RWPE2 (cell line): ENCODE results near the gene TMEM145.
"Not testable (repeated sequence)": the region's sequence is repeated elsewhere in the genome, so short reads cannot be mapped to it uniquely, and the experiment has no call there.

ENCODE experiments used
- ATAC-seq: fragments of 200-7000 bp; cut with Tn5 transposase; 3 replicates; pipeline ENCODE4 v1.9.1; 2021; ENCODE audit warnings: low read depth
- DNase-seq: peaks from one replicate; pipeline ENCODE4 v3.0.0-alpha.2; 2020; ENCODE audit warnings: low spot score
- H3K27ac ChIP-seq: fragments of 450-650 bp; 2 replicates; pipeline ENCODE4 v1.5.1; 2017; ENCODE audit warnings: mild to moderate bottlenecking; ENCODE audit not compliant: poor library complexity, severe bottlenecking
- H3K27me3 ChIP-seq: fragments of 250-450 bp; sonication (Bioruptor Pico); 2 replicates; pipeline ENCODE4 v1.5.1; 2021; ENCODE audit warnings: mild to moderate bottlenecking, moderate library complexity; ENCODE audit not compliant: insufficient read depth, poor library complexity, severe bottlenecking
- H3K36me3 ChIP-seq: fragments of 250-450 bp; sonication (Bioruptor Pico); 2 replicates; pipeline ENCODE4 v1.5.1; 2020; ENCODE audit warnings: low read depth, mild to moderate bottlenecking, moderate library complexity
- H3K4me1 ChIP-seq: fragments of 250-450 bp; sonication (Bioruptor Pico); 2 replicates; pipeline ENCODE4 v1.5.1; 2021; ENCODE audit warnings: mild to moderate bottlenecking, moderate library complexity; ENCODE audit not compliant: insufficient read depth, poor library complexity, severe bottlenecking
- H3K4me3 ChIP-seq: fragments of 250-450 bp; sonication (Bioruptor Pico); 2 replicates; pipeline ENCODE4 v1.5.1; 2021; ENCODE audit warnings: mild to moderate bottlenecking, moderate library complexity; ENCODE audit not compliant: severe bottlenecking
- H3K9me3 ChIP-seq: fragments of 250-450 bp; sonication (Bioruptor Pico); 2 replicates; pipeline ENCODE4 v1.5.1; 2021; ENCODE audit warnings: mild to moderate bottlenecking, moderate library complexity; ENCODE audit not compliant: severe bottlenecking
- TF ChIP-seq, protein P1 (sequence below): fragments of 450-650 bp; IDR thresholded peaks from one replicate; pipeline ENCODE4 v1.5.1; 2017; ENCODE audit warnings: mild to moderate bottlenecking, moderate library complexity; ENCODE audit not compliant: poor library complexity, severe bottlenecking

The TMEM145 gene

DNA sequence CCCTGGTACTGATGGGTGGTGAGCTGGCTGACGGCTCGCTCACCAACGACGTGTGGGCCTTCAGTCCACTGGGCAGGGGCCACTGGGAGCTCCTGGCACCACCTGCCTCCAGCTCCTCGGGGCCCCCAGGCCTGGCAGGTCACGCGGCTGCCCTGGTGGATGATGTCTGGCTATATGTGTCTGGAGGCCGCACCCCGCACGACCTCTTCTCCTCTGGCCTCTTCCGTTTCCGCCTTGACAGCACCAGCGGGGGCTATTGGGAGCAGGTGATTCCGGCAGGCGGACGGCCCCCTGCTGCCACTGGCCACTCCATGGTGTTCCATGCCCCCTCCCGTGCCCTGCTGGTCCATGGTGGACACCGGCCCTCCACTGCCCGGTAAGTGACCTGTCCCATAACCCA lies 22.9 kb downstream of the TMEM145 start:
- DNase-seq (peak; percentile 54), ATAC-seq (no peak)
- no peaks in the 10 kb centered on the region for H3K9me3 ChIP-seq
- peaks cover 8% of the 10 kb centered on the region for H3K36me3 ChIP-seq
- TF ChIP-seq, protein P1, sequence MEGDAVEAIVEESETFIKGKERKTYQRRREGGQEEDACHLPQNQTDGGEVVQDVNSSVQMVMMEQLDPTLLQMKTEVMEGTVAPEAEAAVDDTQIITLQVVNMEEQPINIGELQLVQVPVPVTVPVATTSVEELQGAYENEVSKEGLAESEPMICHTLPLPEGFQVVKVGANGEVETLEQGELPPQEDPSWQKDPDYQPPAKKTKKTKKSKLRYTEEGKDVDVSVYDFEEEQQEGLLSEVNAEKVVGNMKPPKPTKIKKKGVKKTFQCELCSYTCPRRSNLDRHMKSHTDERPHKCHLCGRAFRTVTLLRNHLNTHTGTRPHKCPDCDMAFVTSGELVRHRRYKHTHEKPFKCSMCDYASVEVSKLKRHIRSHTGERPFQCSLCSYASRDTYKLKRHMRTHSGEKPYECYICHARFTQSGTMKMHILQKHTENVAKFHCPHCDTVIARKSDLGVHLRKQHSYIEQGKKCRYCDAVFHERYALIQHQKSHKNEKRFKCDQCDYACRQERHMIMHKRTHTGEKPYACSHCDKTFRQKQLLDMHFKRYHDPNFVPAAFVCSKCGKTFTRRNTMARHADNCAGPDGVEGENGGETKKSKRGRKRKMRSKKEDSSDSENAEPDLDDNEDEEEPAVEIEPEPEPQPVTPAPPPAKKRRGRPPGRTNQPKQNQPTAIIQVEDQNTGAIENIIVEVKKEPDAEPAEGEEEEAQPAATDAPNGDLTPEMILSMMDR: no peak
- no peak overlapping the region for H3K27ac ChIP-seq
- no peak overlapping the region for H3K4me3 ChIP-seq
- H3K27me3 ChIP-seq: no peaks in the 10 kb centered on the region
- no peaks in the 10 kb centered on the region for H3K4me1 ChIP-seq

DNA sequence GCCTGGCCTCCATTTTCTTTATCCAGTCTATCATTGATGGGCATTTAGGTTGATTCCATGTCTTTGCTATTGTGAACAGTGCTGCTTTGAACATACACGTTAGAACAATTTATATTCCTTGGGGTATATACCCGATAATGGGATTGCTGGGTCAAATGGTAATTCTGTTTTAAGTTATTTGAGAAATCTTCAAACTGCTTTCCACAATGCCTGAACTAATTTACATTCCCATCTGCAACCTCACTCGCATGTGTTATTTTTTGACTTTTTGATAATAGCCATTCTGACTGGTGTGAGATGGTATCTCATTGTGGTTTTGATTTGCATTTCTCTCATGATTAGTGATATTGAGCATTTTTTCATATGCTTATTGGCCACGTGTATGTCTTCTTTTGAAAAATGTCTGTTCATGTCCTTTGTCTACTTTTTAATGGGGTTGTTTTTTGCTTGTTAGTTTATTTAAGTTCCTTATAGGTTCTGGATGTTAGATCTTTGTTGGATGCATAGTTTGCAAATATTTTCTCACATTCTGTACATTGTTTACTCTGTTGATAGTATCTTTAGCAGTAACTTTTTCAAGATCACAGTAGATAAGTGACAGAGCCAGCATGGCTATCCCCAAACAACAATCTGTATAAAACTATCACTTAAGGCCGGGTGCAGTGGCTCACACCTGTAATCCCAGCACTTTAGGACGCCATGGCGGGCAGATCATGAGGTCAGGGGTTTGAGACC lies 26.2 kb downstream of the TMEM145 start:
- H3K27ac ChIP-seq: not testable (repeated sequence)

DNA sequence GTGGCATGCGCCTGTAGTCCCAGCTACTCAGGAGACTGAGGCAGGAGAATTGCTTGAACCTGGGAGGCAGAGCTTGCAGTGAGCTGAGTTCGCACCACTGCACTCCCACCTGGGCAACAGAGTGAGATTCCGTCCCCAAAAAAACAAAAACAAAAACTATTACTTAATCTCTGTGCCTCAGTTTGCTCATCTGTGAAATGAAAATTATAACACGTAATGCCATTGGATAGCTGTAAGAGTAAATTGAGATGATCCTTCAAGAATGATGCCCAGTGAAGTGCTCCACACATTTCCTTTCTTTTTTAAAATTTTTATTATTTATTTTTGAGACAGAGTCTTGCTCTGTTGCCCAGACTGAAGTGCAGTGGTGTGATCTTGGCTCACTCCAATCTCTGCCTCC lies 26.8 kb downstream of the TMEM145 start:
- H3K9me3 ChIP-seq, H3K27ac ChIP-seq, H3K4me1 ChIP-seq, H3K4me3 ChIP-seq, H3K27me3 ChIP-seq, DNase-seq, ATAC-seq, H3K36me3 ChIP-seq: not testable (repeated sequence)

More for the DNA sequence above, 26.2 kb downstream of the TMEM145 start:
- not testable (repeated sequence) for H3K9me3 ChIP-seq, DNase-seq, H3K4me3 ChIP-seq, H3K4me1 ChIP-seq, H3K36me3 ChIP-seq, H3K27me3 ChIP-seq, ATAC-seq

DNA sequence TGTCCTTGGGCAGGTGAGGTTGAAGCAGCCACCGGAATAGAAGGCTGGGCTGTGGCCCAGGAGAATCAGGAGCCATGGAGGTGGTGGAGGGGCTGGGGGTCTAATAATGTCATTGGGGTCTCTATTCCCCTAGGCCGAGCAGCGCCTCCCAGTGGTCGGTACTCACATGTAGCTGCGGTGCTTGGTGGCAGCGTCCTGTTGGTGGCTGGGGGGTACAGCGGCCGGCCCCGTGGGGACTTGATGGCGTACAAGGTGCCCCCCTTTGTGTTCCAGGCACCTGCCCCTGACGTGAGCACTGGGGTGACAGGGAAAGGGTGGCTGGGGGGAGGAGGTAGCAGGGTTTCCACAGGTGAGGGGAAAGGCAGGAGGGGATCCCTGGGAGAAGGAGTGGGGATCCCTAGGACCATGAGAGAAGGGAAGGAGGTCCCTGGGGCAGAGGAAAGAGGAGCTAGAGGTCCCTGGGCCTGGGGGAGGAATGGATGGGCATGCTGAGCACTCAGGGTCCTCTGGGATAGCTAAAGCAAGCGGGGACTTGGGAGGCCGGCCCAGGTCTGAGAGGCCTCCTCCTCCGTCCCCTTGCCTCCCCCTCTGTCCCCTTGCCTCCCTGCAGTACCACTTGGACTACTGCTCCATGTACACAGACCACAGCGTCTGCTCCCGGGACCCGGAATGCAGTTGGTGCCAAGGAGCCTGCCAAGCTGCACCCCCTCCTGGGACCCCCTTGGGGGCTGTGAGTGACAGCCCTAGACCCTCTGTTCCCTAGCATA lies 30.4 kb downstream of the TMEM145 start:
- Histone ChIP-seq H3K36me3 (peaks cover 8% of the 10 kb centered on the region), H3K9me3 (no peaks in the 10 kb centered on the region), H3K27me3 (no peaks in the 10 kb centered on the region), H3K27ac (no peak overlapping the region), H3K4me1 (no peaks in the 10 kb centered on the region), H3K4me3 (no peak overlapping the region)
- TF ChIP-seq, protein P1: no peak
- no peak for ATAC-seq
- DNase-seq: no peak

DNA sequence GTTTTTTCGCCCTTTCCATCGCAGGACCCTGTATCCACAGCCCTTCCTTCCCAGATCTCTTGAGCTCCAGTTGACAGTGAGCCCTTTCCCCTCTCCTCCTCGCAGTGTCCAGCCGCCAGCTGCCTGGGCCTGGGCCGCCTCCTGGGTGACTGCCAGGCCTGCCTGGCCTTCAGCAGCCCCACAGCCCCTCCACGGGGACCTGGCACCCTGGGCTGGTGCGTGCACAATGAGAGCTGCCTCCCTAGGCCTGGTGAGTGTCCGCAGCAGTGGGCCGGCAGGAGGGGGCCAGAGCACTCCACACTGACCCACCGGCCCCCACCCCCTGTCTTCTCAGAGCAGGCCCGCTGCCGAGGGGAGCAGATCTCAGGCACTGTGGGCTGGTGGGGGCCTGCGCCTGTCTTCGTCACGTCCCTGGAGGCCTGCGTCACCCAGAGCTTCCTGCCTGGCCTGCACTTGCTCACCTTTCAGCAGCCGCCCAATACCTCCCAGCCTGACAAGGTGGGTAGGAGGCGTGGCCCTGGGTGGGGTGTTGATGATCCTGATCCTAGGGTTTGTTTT lies 31.3 kb downstream of the TMEM145 start:
- no peaks in the 10 kb centered on the region for H3K4me1 ChIP-seq
- H3K9me3 ChIP-seq: no peaks in the 10 kb centered on the region
- TF ChIP-seq, protein P1: no peak
- H3K36me3 ChIP-seq: peaks cover 7% of the 10 kb centered on the region
- no peaks in the 10 kb centered on the region for H3K27me3 ChIP-seq
- no peak overlapping the region for H3K4me3 ChIP-seq
- no peak for ATAC-seq
- DNase-seq: no peak
- H3K27ac ChIP-seq: no peak overlapping the region
